Activated naive CD8-positive, alpha-beta T cell treated with anti-CD3 and anti-CD28 coated beads, Interleukin-2, amount 50 U/mL, for 24 hours (primary cell): ENCODE data around the gene PRKN.

Experiments used
- ATAC-seq: fragments of 150-1000 bp; cut with Tn5 transposase; one replicate; pipeline ENCODE4 v1.10.0; 2021
- DNase-seq: peaks from one replicate; pipeline ENCODE4 v3.0.0; 2021
- H3K27ac Mint-ChIP-seq: one replicate; pipeline ENCODE4 v1.8.0; 2021; ENCODE audit warnings: mild to moderate bottlenecking, mixed read lengths
- H3K27me3 Mint-ChIP-seq: one replicate; pipeline ENCODE4 v1.8.0; 2021; ENCODE audit warnings: mixed read lengths
- H3K36me3 Mint-ChIP-seq: one replicate; pipeline ENCODE4 v1.8.0; 2021; ENCODE audit warnings: low read depth, mixed read lengths
- H3K4me1 Mint-ChIP-seq: one replicate; pipeline ENCODE4 v1.8.0; 2021; ENCODE audit warnings: mixed read lengths
- H3K4me3 Mint-ChIP-seq: one replicate; pipeline ENCODE4 v1.8.0; 2021; ENCODE audit warnings: mild to moderate bottlenecking, moderate library complexity, mixed read lengths
- H3K9me3 Mint-ChIP-seq: one replicate; pipeline ENCODE4 v1.8.0; 2021; ENCODE audit warnings: mixed read lengths

PRKN gene

DNA sequence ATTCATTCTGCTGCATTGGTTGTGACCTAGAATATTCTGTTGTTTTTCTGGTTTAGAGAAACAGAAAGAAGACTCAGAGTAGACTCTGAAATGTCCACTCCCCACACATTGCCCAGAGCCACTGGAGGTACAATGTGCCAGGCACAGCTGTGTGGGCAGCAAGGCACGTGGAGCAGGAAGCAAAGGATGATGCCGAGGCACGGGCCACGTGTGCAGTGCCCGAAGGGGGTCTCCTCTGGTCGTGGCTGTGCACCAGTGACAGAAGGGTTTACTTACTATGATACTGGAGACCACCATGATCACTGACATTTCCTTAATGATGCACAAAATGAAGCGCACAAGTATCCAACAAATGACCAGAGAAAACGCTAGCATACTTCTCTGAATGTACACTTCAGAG is 488.9 kb downstream of the PRKN start:
- ATAC-seq = no peak
- no peak overlapping the region for H3K27ac Mint-ChIP-seq
- H3K4me1 Mint-ChIP-seq = no peaks in the 10 kb centered on the region
- H3K27me3 Mint-ChIP-seq = no peaks in the 10 kb centered on the region
- H3K36me3 Mint-ChIP-seq = no peaks in the 10 kb centered on the region
- no peak overlapping the region for H3K4me3 Mint-ChIP-seq
- DNase-seq = no peak
- no peaks in the 10 kb centered on the region for H3K9me3 Mint-ChIP-seq

DNA sequence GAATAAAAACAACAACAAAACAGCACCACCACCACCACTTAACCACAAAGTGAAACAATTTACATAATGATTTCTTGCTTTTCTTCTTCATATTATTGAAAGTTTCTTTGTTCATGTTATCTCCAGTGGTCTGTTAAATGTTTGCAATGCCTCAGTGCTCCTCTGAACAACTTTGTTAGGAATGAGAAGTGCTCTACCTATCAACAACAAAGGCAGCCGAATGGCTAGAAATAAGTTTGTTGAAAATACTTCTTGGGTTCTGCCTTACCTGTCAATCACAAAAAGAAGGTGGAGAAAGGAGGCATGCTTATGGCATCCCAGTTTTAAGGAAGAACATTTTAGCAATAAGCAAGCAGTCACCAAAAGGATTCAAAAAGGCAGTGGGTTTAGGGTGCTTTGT is 490.2 kb downstream of the PRKN start:
- Mint-ChIP-seq H3K27me3 (no peaks in the 10 kb centered on the region), H3K36me3 (no peaks in the 10 kb centered on the region), H3K4me3 (no peak overlapping the region), H3K27ac (no peak overlapping the region), H3K9me3 (no peaks in the 10 kb centered on the region), H3K4me1 (no peaks in the 10 kb centered on the region)
- ATAC-seq (no peak), DNase-seq (no peak)

DNA sequence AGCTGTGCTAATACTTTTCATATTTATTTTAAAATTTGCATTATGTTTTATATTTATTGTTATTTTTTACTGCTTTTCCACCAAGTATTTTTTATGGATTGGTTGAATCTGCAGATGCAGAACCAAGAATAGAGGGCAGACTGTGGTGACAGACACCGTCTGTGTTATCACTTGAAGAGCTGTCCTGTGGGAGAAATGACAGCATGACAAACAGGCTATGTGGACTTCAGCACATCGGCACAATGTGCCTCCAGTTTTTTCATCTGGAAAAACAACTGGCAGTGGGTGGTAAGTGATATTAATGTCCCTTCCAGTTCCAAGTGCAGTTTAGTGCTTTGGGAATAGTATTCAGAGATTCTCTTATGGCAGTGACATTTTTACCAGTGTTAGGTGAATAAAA is 492.9 kb downstream of the PRKN start:
- Mint-ChIP-seq H3K27me3 (no peaks in the 10 kb centered on the region), H3K4me3 (no peak overlapping the region), H3K36me3 (no peaks in the 10 kb centered on the region), H3K27ac (no peak overlapping the region), H3K9me3 (no peaks in the 10 kb centered on the region), H3K4me1 (no peaks in the 10 kb centered on the region)
- ATAC-seq = no peak
- no peak for DNase-seq

DNA sequence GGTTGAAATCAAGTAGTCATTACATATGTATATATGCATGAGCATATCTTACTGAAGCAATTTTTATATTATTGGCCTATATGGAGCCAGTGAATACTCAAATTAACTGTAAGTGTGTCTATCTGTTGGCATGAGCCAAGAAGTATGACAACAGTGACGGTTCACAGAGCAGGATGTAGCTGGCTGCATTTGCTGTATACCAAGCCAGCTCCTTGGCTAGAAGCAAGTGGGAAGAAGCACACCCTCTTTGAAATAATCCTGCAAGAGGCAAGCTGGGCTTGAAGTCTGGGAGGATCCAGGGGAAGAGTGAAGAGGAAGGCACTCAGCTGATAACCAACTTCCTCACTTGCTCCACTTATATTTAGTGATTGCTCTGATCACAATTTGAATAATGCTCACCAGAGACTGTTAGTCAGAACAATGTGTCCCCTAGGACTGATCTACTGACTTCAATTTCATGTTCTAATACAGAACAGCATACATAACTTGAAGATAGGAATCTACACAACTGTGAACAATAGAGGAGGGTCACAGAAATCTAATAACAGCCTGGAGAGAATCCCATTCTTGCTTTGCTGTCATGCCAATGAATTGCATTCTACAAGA is 497.3 kb downstream of the PRKN start:
- Mint-ChIP-seq H3K4me3 (no peak overlapping the region), H3K27ac (no peak overlapping the region), H3K9me3 (no peaks in the 10 kb centered on the region), H3K4me1 (no peaks in the 10 kb centered on the region), H3K36me3 (no peaks in the 10 kb centered on the region), H3K27me3 (no peaks in the 10 kb centered on the region)
- no peak for DNase-seq
- ATAC-seq = no peak

DNA sequence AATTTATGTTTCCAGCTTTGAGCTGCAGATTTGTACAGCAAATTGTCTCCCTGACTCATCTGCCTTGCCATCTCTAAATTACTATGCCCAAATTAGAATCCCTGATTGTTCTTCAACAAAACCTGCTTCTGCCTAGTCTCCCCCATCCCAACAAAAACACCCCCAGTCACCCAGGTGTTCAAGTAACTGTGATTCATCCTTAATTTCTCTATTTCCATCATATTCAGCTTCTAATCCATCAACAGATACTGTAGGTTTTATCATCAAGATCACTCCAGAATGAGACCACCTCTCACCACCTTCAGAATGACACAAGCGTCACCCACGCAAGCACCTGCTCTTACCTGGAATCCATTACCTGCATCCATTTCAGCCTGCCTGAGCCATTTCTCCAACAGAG is 498.5 kb downstream of the PRKN start:
- ATAC-seq (no peak), DNase-seq (no peak)
- no peaks in the 10 kb centered on the region for H3K27me3 Mint-ChIP-seq
- H3K4me3 Mint-ChIP-seq = no peak overlapping the region
- H3K9me3 Mint-ChIP-seq = peaks cover 3% of the 10 kb centered on the region
- no peaks in the 10 kb centered on the region for H3K4me1 Mint-ChIP-seq
- no peaks in the 10 kb centered on the region for H3K36me3 Mint-ChIP-seq
- H3K27ac Mint-ChIP-seq = no peak overlapping the region

DNA sequence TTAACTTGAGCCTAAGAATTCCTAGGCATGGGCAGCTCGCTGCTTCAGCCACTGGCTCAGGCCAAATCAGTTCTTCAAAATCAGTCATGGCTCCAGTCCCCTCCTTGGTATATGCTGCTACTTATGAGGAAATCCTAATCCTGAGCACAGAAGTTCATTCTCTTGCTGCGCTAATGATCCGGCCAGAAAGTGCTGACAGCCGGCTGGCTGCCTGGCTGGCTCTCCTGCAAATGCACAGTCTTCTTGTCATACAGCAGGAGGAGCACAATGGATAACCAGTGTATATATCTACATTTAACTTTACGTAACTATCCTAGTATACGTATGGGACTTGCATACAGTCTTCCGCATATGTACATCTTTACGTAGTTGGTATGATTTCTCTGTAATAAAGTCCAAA is 500.8 kb downstream of the PRKN start:
- peaks cover 3% of the 10 kb centered on the region for H3K9me3 Mint-ChIP-seq
- ATAC-seq (no peak), DNase-seq (no peak)
- no peaks in the 10 kb centered on the region for H3K4me1 Mint-ChIP-seq
- H3K27ac Mint-ChIP-seq = no peak overlapping the region
- no peaks in the 10 kb centered on the region for H3K27me3 Mint-ChIP-seq
- H3K4me3 Mint-ChIP-seq = no peak overlapping the region
- H3K36me3 Mint-ChIP-seq = no peaks in the 10 kb centered on the region

DNA sequence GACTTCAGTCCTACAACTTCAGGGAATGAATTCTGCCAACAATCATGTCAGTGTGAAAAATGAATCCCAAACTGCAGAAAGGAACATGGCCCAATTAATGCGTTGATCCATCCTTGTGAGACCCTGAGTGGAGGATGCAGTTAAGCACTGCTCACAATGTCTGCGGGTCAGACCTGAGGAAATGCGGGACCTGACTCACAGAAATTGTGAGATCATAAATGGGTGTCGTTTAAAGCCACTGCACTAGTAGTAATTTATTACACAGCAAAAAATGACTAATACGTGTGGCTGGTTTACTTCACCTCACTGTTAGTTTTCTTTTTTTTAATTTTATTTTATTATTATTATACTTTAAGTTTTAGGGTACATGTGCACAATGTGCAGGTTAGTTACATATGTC is 505.0 kb downstream of the PRKN start:
- DNase-seq = no peak
- Mint-ChIP-seq H3K4me1 (no peaks in the 10 kb centered on the region), H3K27me3 (no peaks in the 10 kb centered on the region), H3K27ac (no peak overlapping the region), H3K36me3 (no peaks in the 10 kb centered on the region), H3K9me3 (peaks cover 3% of the 10 kb centered on the region), H3K4me3 (no peak overlapping the region)
- ATAC-seq = no peak

DNA sequence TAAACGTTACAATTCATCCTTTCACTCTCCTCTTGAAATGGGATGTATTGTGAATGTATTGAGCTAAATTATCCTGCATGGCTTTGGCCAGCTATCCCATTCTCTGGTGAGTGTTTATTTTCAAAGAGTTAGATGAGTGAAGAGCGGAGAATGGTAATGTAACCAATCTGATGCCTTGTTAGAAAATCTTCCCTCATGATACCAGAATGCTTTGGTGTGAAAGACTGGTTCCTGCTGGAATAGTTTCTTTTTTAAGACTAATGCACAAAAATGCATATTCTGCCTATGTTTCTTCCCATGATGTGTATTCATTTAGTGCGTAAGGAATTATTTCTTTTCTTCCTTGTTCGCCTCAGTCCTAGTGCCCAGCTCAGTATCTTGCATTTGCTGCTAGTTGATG is 506.7 kb downstream of the PRKN start:
- ATAC-seq = no peak

DNA sequence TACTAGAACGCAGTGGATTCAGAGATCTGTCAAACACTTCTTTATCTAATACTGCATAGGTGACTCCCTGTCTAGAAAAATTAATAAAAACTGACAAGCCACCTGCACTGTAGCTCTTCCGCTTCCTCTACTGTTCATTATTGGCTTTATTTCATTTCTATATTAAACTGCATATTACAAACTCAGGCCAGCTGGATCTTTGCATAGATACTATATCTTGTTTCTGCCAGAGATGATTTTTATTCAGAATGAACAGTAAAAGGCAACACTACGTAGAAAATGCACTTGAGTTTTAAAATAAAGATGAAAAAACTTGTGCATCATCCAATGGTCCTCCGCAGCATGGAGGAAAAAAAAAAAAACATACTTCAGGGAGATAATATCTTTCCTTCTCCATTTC is 508.3 kb downstream of the PRKN start:
- Mint-ChIP-seq H3K27me3 (no peaks in the 10 kb centered on the region), H3K4me3 (no peak overlapping the region)

More for the DNA sequence above, 506.7 kb downstream of the PRKN start:
- Mint-ChIP-seq H3K4me1 (no peaks in the 10 kb centered on the region), H3K9me3 (peaks cover 3% of the 10 kb centered on the region), H3K36me3 (no peaks in the 10 kb centered on the region), H3K27ac (no peak overlapping the region), H3K27me3 (no peaks in the 10 kb centered on the region), H3K4me3 (no peak overlapping the region)
- no peak for DNase-seq

DNA sequence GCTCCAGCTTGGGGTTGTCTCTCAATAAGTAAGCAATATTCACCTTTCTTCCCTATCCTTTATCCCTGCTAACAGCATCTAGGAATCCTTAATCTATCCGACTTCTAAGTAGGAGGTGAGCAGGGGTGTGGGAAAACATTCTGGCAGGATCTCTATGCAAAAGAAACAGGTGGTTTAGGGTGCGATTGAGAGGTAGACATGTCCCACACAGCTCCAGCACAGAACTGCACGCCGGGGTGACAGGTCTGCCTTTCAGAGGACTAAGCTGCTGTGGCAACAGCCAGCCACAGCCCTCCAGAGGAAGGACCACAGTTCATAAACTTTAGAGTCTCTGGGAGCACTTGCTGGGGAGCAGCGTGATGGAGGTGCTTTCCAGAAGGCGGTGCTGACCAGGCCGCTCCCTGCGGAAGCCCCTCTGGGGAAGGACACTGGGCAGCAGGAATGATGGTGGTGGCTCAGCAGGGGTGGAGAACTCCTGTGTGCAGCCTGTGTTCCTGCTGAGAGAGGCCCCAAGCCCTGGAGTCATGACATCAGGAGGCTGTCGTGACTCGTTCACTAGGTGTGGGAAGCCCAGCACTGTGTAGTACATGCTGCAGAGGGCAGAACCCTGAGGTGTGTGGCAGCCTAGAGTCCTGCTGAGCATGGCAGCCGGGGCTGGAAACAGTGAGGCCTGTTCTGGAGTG is 509.6 kb downstream of the PRKN start:
- Mint-ChIP-seq H3K27ac (no peak overlapping the region), H3K4me1 (no peaks in the 10 kb centered on the region), H3K4me3 (no peak overlapping the region), H3K27me3 (no peaks in the 10 kb centered on the region), H3K36me3 (no peaks in the 10 kb centered on the region), H3K9me3 (no peaks in the 10 kb centered on the region)
- ATAC-seq (no peak), DNase-seq (no peak)

More for the DNA sequence above, 508.3 kb downstream of the PRKN start:
- no peak for ATAC-seq
- Mint-ChIP-seq H3K27ac (no peak overlapping the region), H3K9me3 (peaks cover 2% of the 10 kb centered on the region), H3K4me1 (no peaks in the 10 kb centered on the region), H3K36me3 (no peaks in the 10 kb centered on the region)
- no peak for DNase-seq

DNA sequence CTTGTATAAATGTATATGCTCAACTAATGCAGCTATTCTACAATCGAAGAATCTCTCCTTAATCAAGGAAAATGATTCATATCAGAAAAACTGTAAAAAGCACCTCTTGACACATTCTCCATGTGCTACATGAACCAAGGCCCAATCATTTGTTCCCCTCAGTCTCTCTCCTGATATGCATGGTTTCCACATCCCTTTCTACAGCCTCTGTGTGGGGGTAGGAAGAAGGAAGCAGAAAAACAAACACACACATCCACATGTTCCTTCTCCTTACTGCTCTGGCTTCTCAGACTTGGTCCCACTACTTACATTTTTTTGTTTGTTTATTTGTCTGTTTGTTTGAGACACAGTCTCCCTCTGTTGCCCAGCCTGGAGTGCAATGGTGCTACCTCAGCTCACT is 510.5 kb downstream of the PRKN start:
- no peaks in the 10 kb centered on the region for H3K4me1 Mint-ChIP-seq
- no peaks in the 10 kb centered on the region for H3K9me3 Mint-ChIP-seq
- H3K36me3 Mint-ChIP-seq = no peaks in the 10 kb centered on the region
- no peak for DNase-seq
- no peak overlapping the region for H3K4me3 Mint-ChIP-seq
- no peak overlapping the region for H3K27ac Mint-ChIP-seq
- no peak for ATAC-seq
- no peaks in the 10 kb centered on the region for H3K27me3 Mint-ChIP-seq

DNA sequence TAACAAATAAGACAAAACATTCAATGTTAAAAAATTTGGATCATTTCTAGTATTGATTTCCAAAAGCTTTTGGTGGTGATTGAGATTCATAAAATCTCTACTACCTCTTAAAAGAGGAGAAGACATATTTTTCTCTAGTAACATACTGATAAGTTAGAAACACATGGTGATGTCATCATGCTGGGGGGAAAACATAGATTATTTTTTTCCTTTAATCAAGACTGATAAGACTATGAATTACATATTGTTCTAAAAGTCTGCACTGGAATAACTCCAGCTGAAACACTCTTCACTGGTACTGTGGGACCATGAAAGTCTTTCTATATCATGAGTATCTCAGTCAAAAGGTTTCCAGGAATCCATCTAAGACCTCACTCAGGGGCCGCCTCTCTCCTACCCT is 515.8 kb downstream of the PRKN start:
- H3K36me3 Mint-ChIP-seq = no peaks in the 10 kb centered on the region
- no peak overlapping the region for H3K27ac Mint-ChIP-seq
- no peaks in the 10 kb centered on the region for H3K27me3 Mint-ChIP-seq
- peaks cover 12% of the 10 kb centered on the region for H3K9me3 Mint-ChIP-seq
- no peak for DNase-seq
- no peak overlapping the region for H3K4me3 Mint-ChIP-seq
- ATAC-seq = no peak
- H3K4me1 Mint-ChIP-seq = no peaks in the 10 kb centered on the region

DNA sequence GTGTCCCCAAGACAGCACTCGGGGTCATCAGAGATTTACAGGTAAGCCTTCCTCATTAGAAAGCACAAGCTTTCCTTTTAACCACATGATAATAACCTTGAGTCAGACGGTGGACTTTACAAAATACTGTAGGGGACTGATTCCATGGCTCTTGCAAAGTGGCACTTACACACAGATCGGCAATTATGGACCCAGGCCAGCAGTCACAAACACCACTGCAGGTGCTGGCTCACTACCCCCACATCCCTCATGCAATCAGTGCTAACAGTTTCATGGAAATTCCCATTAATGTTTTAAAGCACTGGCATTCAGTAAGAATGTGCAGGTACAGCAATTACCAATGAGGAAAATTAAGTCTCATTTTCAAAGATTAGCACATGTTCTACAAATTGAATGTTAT is 516.5 kb downstream of the PRKN start:
- no peak for ATAC-seq

DNA sequence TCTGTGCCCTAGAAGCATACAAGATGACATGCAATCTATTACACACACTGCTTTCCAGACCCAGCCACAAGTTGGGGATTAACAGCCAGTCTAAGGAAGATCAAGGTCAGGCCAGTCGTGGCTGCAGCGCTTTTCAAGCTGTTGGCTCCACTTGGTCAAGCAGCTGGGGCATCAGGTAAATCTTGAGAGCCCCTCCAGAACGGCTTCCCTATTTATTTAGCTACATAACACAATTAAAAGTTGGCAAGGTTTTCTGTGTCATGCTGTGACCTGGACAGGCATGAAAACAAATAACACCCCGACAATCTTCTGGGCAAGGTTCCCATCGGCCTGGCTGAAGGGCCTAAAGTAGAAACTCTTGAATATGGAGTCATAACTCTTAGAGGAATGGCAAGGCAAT is 524.3 kb downstream of the PRKN start:
- Mint-ChIP-seq H3K9me3 (peaks cover 3% of the 10 kb centered on the region), H3K4me3 (no peak overlapping the region), H3K27ac (no peak overlapping the region), H3K36me3 (no peaks in the 10 kb centered on the region), H3K27me3 (no peaks in the 10 kb centered on the region), H3K4me1 (no peaks in the 10 kb centered on the region)
- ATAC-seq (no peak), DNase-seq (no peak)

More for the DNA sequence above, 516.5 kb downstream of the PRKN start:
- H3K36me3 Mint-ChIP-seq = no peaks in the 10 kb centered on the region
- peaks cover 12% of the 10 kb centered on the region for H3K9me3 Mint-ChIP-seq
- DNase-seq = no peak
- no peak overlapping the region for H3K4me3 Mint-ChIP-seq
- no peaks in the 10 kb centered on the region for H3K27me3 Mint-ChIP-seq
- H3K4me1 Mint-ChIP-seq = no peaks in the 10 kb centered on the region
- no peak overlapping the region for H3K27ac Mint-ChIP-seq

DNA sequence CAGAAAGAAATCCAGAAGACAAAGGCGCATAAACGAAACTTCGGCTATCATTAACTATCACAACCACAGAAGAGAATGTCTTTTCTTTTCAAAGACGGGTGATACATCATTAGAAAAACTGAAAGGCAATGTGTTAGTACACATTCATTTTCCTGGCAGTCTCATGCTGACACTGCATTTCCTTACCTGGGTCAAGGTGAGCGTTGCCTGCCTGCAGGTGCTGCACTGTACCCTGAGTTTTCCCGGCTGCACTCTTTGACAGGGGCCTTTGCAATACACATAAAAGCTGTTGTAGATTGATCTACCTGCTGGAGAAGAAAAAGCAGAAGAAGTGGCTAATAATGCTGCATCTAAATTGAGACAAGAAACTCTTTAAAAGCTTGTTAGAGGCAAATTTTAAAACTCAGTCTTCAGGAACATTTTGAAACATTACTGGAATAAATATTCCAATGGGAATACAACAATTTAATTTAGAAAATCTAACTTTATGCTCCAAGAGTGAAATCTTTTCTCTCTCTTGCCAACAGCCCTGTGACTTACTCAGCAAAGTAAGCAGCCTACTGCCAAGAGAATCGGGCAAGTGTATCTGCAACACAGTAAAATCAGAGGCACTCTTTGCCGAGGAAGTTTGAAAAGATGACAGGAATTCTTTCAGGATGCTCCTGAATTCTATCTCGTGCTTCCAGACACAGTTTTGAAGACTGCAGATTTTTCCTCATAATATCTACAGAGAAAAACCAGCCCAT is 526.4 kb downstream of the PRKN start:
- ATAC-seq (no peak), DNase-seq (no peak)
- Mint-ChIP-seq H3K9me3 (no peaks in the 10 kb centered on the region), H3K4me3 (no peak overlapping the region), H3K27me3 (no peaks in the 10 kb centered on the region), H3K27ac (no peak overlapping the region), H3K4me1 (no peaks in the 10 kb centered on the region), H3K36me3 (no peaks in the 10 kb centered on the region)
